Skeletal muscle tissue (tissue), 4 donors: ENCODE results near the gene TNIP2. TPM values are rescaled to one million over a fixed set of nuclear protein-coding genes. Genes with fewer than 3 reads are reported as not detected.

Experiments used
- H3K27ac ChIP-seq: one replicate; pipeline ENCODE4 v1.7.0; 2013; ENCODE audit warnings: mild to moderate bottlenecking, low read depth, low read length, inconsistent platforms
- H3K27me3 ChIP-seq, 3 donors: one replicate each; pipeline ENCODE4 v1.7.0; 2013; ENCODE audit warnings: low read length in 3 of 3; ENCODE audit not compliant: control insufficient read depth in 3 of 3, insufficient read depth in 3 of 3
- H3K36me3 ChIP-seq, 3 donors: one replicate each; pipeline ENCODE4 v1.7.0; 2013; ENCODE audit warnings: low read length in 3 of 3; ENCODE audit not compliant: control insufficient read depth in 3 of 3, insufficient read depth in 3 of 3
- H3K4me1 ChIP-seq, 3 donors: one replicate each; pipeline ENCODE4 v1.7.0; 2013; ENCODE audit warnings: low read length in 3 of 3, mild to moderate bottlenecking in 3 of 3; ENCODE audit not compliant: control insufficient read depth in 3 of 3, insufficient read depth in 3 of 3
- H3K4me3 ChIP-seq, 3 donors: one replicate each; pipeline ENCODE4 v1.7.0; 2013; ENCODE audit warnings: low read length in 3 of 3
- H3K9ac ChIP-seq, 3 donors: one replicate each; pipeline ENCODE4 v1.7.0; 2013; ENCODE audit warnings: low read length in 3 of 3, mild to moderate bottlenecking in 3 of 3, moderate library complexity in 2 of 3, low read depth in 1 of 3
- H3K9me3 ChIP-seq, 3 donors: one replicate each; pipeline ENCODE4 v1.7.0; 2013; ENCODE audit warnings: low read length in 3 of 3; ENCODE audit not compliant: control insufficient read depth in 3 of 3
- total RNA-seq: library from RNA; depleted of rRNA; stranded (reverse); fragments of >200 nt; gene quantifications from one replicate; pipeline ENCODE4 v1.2.3, GENCODE V29; 2014
- donor health status: Osteomylitis.

Gene TNIP2
- total RNA-seq, 1 donor from 2014 or later: 14.6 TPM

- Histone ChIP-seq H3K9ac (peak overlapping the region; percentile 61 to 62 (median 62)), H3K27ac (peak overlapping the region; percentile 40), H3K4me3 (peak overlapping the region; percentile 54 to 68 (median 66)), H3K36me3 (no peaks in the 10 kb centered on the region), H3K4me1 (peaks cover 10 to 17% (median 12%) of the 10 kb centered on the region in 3 donors), H3K9me3 (no peaks in the 10 kb centered on the region), H3K27me3 (no peaks in the 10 kb centered on the region)
These were observed 685 bp upstream of the TNIP2 start for GRCh38 chr4:2756691-2757350.

- Histone ChIP-seq H3K4me1 (peaks cover 14 to 27% (median 17%) of the 10 kb centered on the region in 3 donors), H3K9ac (peak overlapping the region; percentile 77 to 87 (median 86)), H3K36me3 (no peaks in the 10 kb centered on the region), H3K27ac (peak overlapping the region; percentile 69), H3K9me3 (no peaks in the 10 kb centered on the region), H3K4me3 (peak overlapping the region; percentile 59 to 89 (median 83)), H3K27me3 (no peaks in the 10 kb centered on the region)
These were observed 1.0 kb downstream of the TNIP2 start for GRCh38 chr4:2754848-2755819.

DNA sequence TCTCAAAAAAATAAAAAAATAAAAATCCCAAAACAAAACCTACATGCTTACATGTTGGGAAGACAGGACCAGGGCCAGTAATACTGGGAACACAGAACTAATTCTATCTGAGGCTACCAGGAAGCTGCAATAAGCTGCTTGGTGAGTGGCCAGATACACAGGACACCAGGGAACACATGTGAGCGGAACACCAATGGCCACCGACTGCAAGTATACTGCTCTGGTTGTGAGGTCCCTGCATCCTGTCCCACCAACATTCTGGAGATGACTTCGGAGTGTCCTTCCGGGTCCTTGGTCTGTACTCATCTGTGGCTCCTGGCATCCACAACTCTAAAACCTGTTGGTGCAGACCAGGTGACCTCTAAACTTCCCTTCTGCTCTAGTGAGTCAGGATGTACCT lies 2.7 kb downstream of the TNIP2 start:
- no peaks in the 10 kb centered on the region for H3K9me3 ChIP-seq
- H3K36me3 ChIP-seq: no peaks in the 10 kb centered on the region
- H3K4me1 ChIP-seq: peaks cover 14 to 31% (median 17%) of the 10 kb centered on the region in 3 donors
- no peaks in the 10 kb centered on the region for H3K27me3 ChIP-seq
- H3K4me3 ChIP-seq: no peak overlapping the region
- H3K27ac ChIP-seq: no peak overlapping the region
- no peak overlapping the region for H3K9ac ChIP-seq

GRCh38 chr4:2750719-2751605 lies 5.2 kb downstream of the TNIP2 start:
- Histone ChIP-seq H3K9ac (peak overlapping the region in 1 of 3 donors; percentile 60), H3K27ac (peak overlapping the region; percentile 15), H3K36me3 (peaks cover 14 to 17% (median 16%) of the 10 kb centered on the region in 3 donors), H3K4me1 (peaks cover 19 to 40% (median 23%) of the 10 kb centered on the region in 3 donors), H3K4me3 (no peak overlapping the region), H3K9me3 (no peaks in the 10 kb centered on the region), H3K27me3 (no peaks in the 10 kb centered on the region)

DNA sequence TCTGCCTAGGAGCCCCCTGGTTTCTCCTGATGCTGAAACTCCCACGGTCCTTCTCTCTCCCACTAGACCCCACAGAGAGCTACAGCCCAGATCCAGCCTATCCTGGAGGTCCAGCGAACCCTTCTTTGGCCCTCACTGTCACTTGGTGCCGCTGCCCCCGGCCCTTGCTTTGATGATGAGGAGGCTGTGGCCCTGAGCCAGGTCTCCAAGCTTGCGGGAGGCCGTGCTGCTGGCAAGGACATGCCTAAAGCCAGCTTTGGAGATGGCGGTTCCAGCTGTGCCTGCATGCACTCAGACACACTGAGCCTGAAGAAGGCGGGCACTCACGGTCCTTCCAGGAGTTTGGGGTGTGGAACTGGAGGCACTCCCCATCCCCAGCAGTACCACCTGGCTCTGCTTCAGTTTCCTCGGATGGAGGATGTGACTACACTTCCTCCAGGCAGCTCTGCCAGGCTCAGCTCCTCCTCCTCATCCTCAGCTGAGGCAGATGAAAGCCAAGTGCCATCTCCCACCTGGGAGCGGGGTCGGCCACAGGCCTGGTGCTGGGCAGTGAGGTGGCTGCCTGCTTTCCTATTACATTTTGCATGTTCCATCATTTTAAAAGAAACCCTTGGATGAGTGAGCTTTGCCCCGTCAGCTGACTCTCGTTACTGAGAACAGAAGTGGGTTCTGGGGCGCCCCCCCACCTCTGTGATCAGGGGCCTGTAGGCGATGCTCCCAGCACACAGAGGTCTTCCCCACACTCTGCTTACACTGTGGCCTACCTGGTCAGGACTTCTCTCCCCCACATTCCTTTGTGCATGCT lies 9.0 kb downstream of the TNIP2 start:
- peaks cover 43 to 50% (median 48%) of the 10 kb centered on the region in 3 donors for H3K36me3 ChIP-seq
- peak overlapping the region; percentile 62 for H3K27ac ChIP-seq
- H3K27me3 ChIP-seq: no peaks in the 10 kb centered on the region
- no peak overlapping the region for H3K4me3 ChIP-seq
- H3K9me3 ChIP-seq: no peaks in the 10 kb centered on the region
- peaks cover 12 to 33% (median 19%) of the 10 kb centered on the region in 3 donors for H3K4me1 ChIP-seq
- H3K9ac ChIP-seq: peak overlapping the region in 1 of 3 donors; percentile 33

DNA sequence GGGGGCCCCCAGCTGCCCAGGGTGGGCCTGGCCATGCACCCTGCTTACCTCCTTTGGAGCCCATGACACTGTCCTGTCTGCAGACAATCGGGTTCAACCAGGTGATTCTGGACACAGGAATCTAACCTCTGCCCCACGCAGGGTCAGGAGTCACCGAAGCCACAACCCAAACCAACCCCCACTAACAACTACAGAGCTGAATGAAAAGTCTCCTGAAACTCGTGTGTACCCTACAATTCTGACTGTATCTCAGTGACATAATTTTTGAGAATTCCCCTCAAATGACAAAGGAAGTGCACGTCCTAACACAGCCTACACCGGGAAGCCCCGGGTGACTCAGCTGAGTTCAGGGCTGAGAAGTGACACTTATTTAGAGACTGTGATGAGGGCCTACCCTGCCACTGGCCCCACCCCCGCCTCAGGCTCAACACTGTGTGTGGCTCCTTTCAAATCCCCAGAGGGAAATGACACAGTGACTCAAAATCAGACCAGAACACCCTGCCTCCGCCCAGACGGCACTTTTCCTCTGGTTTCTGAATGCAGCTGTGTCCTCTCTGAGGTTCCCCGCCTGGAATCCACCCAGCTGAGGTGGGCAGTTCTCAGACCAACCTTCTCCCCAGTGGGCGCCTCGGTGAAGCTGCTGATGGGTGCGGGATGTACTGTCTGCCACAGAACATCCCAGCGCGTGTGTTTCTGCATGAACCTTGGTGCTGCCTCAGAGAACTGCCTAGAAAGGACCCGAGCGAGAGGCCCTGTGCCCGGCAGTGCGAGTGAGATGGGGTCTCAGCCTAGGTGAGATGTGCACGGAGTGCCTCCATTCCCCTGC lies 9.9 kb downstream of the TNIP2 start:
- H3K4me1 ChIP-seq: peaks cover 12 to 31% (median 19%) of the 10 kb centered on the region in 3 donors
- peaks cover 44 to 56% (median 48%) of the 10 kb centered on the region in 3 donors for H3K36me3 ChIP-seq
- no peaks in the 10 kb centered on the region for H3K27me3 ChIP-seq
- H3K27ac ChIP-seq: peak overlapping the region; percentile 68
- peak overlapping the region; percentile 13 to 33 (median 25) for H3K9ac ChIP-seq
- H3K4me3 ChIP-seq: no peak overlapping the region
- H3K9me3 ChIP-seq: no peaks in the 10 kb centered on the region

DNA sequence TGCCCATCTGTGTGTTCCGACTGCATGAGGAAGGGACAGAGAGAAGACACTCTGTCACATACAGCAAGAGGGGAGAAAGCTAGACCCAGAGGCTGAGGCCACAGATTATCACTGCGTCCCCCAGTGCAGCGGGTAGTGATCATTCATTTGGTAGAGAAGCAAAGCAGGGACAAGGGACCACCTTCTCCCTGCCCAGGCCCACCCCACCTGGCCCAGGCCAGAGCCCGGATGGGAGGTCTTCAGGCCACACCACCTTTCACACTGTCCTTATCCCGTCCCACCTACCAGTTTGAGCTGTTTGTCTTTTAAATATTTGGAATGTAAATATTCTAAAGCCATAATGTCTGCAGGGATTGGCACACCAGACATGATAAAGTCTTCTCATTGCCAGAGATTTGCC lies 10.6 kb downstream of the TNIP2 start:
- Histone ChIP-seq H3K9ac (peak overlapping the region in 2 of 3 donors; percentile 13 to 25), H3K27me3 (no peaks in the 10 kb centered on the region), H3K4me1 (peaks cover 7 to 24% (median 14%) of the 10 kb centered on the region in 3 donors), H3K9me3 (no peaks in the 10 kb centered on the region), H3K36me3 (peaks cover 44 to 56% (median 48%) of the 10 kb centered on the region in 3 donors), H3K27ac (peak overlapping the region; percentile 68), H3K4me3 (no peak overlapping the region)

- Histone ChIP-seq H3K9me3 (no peaks in the 10 kb centered on the region), H3K9ac (no peak overlapping the region), H3K27ac (no peak overlapping the region), H3K36me3 (peaks cover 44 to 56% (median 48%) of the 10 kb centered on the region in 3 donors), H3K4me3 (no peak overlapping the region), H3K4me1 (peaks cover 7 to 23% (median 14%) of the 10 kb centered on the region in 3 donors), H3K27me3 (no peaks in the 10 kb centered on the region)
These were observed 11.4 kb downstream of the TNIP2 start for GRCh38 chr4:2744576-2745270.
